ENCODE results near the gene LILRA5. TPM values are rescaled to one million over a fixed set of nuclear protein-coding genes. Genes with fewer than 3 reads are reported as not detected.
"Not testable (repeated sequence)": the region's sequence is repeated elsewhere in the genome, so short reads cannot be mapped to it uniquely, and the experiment has no call there.

LILRA5 gene
- total RNA-seq, 1 donor from 2014 or later = 2.9 TPM

DNA sequence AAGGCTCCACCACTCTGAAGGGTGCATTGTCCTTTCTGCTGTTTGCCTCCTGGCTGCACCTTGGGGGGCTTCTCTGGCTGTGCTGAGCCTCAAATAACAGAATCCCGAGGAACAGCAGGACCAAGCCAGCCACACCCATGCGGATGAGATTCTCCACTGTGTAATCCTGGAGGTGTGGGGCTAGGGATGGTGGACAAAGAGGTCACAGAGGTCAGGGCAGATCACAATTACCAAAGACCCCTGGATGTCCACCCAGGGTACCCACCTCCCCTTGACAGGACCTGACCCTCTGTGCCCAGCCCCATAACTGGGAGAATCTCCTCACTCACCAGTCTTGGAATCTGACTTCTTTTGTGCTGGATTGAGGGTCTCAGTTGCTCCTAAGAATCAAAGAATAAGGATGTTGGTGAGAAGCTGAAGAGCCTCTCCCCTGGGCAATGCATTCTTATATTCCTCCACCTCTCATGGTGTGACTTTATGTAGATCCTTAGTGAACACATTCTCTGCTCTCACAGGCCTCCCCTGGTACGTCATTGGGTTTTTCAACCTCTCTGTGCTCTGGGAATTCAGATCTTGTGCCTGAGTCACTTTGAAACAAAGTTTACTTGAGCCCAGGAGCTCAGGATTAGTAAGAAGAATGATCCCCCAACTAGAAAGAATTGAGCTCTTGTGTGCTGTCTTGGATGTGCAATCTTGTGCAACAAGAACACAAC lies 20.8 kb upstream of the LILRA5 start:
- peak in 1 of 2 donors; percentile 67 for DNase-seq (ENCODE audit: extremely low spot score in 2 of 2)
- no peaks in the 10 kb centered on the region for H3K36me3 ChIP-seq
- no peak overlapping the region for H3K4me3 ChIP-seq
- TF ChIP-seq POLR2A (IDR thresholded peaks at IDR 0.05) (no peak), POLR2AphosphoS5 (IDR thresholded peaks at IDR 0.05; ENCODE audit: insufficient read depth in 1 of 2, low read depth in 1 of 2) (no peak)
- TF ChIP-seq, protein P1, sequence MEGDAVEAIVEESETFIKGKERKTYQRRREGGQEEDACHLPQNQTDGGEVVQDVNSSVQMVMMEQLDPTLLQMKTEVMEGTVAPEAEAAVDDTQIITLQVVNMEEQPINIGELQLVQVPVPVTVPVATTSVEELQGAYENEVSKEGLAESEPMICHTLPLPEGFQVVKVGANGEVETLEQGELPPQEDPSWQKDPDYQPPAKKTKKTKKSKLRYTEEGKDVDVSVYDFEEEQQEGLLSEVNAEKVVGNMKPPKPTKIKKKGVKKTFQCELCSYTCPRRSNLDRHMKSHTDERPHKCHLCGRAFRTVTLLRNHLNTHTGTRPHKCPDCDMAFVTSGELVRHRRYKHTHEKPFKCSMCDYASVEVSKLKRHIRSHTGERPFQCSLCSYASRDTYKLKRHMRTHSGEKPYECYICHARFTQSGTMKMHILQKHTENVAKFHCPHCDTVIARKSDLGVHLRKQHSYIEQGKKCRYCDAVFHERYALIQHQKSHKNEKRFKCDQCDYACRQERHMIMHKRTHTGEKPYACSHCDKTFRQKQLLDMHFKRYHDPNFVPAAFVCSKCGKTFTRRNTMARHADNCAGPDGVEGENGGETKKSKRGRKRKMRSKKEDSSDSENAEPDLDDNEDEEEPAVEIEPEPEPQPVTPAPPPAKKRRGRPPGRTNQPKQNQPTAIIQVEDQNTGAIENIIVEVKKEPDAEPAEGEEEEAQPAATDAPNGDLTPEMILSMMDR (IDR thresholded peaks at IDR 0.05) = no peak
- intact Hi-C loops (cut with DNase I) = no loop called here
- H3K27ac ChIP-seq = no peak overlapping the region
- H3K4me1 ChIP-seq = no peaks in the 10 kb centered on the region
- no peaks in the 10 kb centered on the region for H3K9me3 ChIP-seq
- no peaks in the 10 kb centered on the region for H3K27me3 ChIP-seq

DNA sequence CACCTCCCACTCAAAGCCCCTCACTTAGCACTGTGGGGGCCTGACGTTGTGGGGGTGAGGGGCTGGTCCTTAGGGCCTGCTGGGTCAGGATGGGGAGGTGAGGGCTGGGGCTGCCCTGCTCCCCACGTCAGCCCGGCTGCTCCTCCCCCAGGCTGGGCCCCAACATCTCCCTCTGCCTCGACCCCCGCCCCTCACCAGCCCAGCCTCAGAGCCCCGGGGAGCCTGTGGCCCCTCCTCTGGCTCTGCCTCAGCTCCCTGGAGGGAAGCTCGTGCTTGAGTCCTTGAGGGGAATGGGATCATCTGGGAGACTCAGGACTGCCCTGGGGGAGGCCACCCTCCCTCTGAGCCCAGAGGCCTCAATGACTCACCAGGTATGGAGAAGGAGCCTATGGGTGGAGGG lies 19.2 kb upstream of the LILRA5 start:
- no peaks in the 10 kb centered on the region for H3K36me3 ChIP-seq
- H3K4me3 ChIP-seq = no peak overlapping the region
- intact Hi-C loops (cut with DNase I) = no loop called here
- H3K9me3 ChIP-seq = no peaks in the 10 kb centered on the region
- H3K27ac ChIP-seq = no peak overlapping the region
- no peaks in the 10 kb centered on the region for H3K27me3 ChIP-seq
- DNase-seq (ENCODE audit: extremely low spot score in 2 of 2) = no peak
- no peak for TF ChIP-seq POLR2AphosphoS5 (IDR thresholded peaks at IDR 0.05; ENCODE audit: insufficient read depth in 1 of 2, low read depth in 1 of 2)
- TF ChIP-seq POLR2A (IDR thresholded peaks at IDR 0.05) = no peak
- TF ChIP-seq, protein P1 (IDR thresholded peaks at IDR 0.05) = no peak
- no peaks in the 10 kb centered on the region for H3K4me1 ChIP-seq

GRCh38 chr19:54331626-54332025 lies 18.7 kb upstream of the LILRA5 start:
- TF ChIP-seq, protein P1 (IDR thresholded peaks at IDR 0.05) = no peak
- TF ChIP-seq POLR2AphosphoS5 (IDR thresholded peaks at IDR 0.05; ENCODE audit: insufficient read depth in 1 of 2, low read depth in 1 of 2) (no peak), POLR2A (IDR thresholded peaks at IDR 0.05) (no peak)
- Histone ChIP-seq H3K9me3 (no peaks in the 10 kb centered on the region), H3K4me1 (no peaks in the 10 kb centered on the region), H3K36me3 (no peaks in the 10 kb centered on the region), H3K4me3 (no peak overlapping the region), H3K27me3 (no peaks in the 10 kb centered on the region), H3K27ac (no peak overlapping the region)
- no peak for DNase-seq (ENCODE audit: extremely low spot score in 2 of 2)
- intact Hi-C loops (cut with DNase I) = no loop called here

GRCh38 chr19:54329476-54330165 lies 16.7 kb upstream of the LILRA5 start:
- Histone ChIP-seq H3K27me3 (no peaks in the 10 kb centered on the region), H3K36me3 (no peaks in the 10 kb centered on the region), H3K27ac (no peak overlapping the region), H3K9me3 (no peaks in the 10 kb centered on the region), H3K4me3 (no peak overlapping the region), H3K4me1 (no peaks in the 10 kb centered on the region)
- intact Hi-C loops (cut with DNase I) = no loop called here
- peak in 1 of 2 donors; percentile 82 for DNase-seq (ENCODE audit: extremely low spot score in 2 of 2)
- TF ChIP-seq POLR2AphosphoS5 (IDR thresholded peaks at IDR 0.05; ENCODE audit: insufficient read depth in 1 of 2, low read depth in 1 of 2) = no peak

DNA sequence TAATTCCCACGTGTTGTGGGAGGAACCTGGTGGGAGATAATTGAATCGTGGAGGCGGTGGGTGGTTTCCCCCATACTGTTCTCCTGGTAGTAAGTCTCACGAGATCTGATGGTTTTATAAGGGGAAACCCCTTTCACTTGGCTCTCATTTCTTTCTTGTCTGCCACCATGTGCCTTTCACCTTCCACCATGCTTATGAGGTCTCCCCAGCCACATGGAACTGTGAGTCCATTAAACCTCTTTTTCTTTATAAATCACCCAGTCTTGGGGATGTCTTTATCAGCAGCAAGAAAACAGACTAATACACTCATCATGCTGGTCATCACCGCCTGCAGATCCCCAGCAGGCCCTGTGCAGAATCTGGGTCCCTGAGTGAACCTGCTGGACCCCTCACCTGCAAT lies 15.8 kb upstream of the LILRA5 start:
- intact Hi-C loops (cut with DNase I); H3K4me3 ChIP-seq; DNase-seq (ENCODE audit: extremely low spot score in 2 of 2); H3K27me3 ChIP-seq; H3K9me3 ChIP-seq; H3K4me1 ChIP-seq; H3K27ac ChIP-seq; H3K36me3 ChIP-seq: not testable (repeated sequence)

GRCh38 chr19:54325631-54326030 lies 12.7 kb upstream of the LILRA5 start:
- no peak overlapping the region for H3K27ac ChIP-seq
- H3K9me3 ChIP-seq = no peaks in the 10 kb centered on the region
- intact Hi-C loops (cut with DNase I) = no loop called here
- no peaks in the 10 kb centered on the region for H3K4me1 ChIP-seq
- H3K27me3 ChIP-seq = no peaks in the 10 kb centered on the region
- TF ChIP-seq, protein P1 (IDR thresholded peaks at IDR 0.05) = no peak
- TF ChIP-seq POLR2AphosphoS5 (IDR thresholded peaks at IDR 0.05; ENCODE audit: insufficient read depth in 1 of 2, low read depth in 1 of 2) = no peak
- TF ChIP-seq POLR2A (IDR thresholded peaks at IDR 0.05) = no peak
- no peak overlapping the region for H3K4me3 ChIP-seq
- DNase-seq (ENCODE audit: extremely low spot score in 2 of 2) = peak in 1 of 2 donors; percentile 82
- H3K36me3 ChIP-seq = no peaks in the 10 kb centered on the region

All from vagina (tissue), 2 donors.